HepG2 (cell line): ENCODE measurements around the gene GSTCD. TPM values are rescaled to one million over a fixed set of nuclear protein-coding genes. Genes with fewer than 3 reads are reported as not detected.

Source experiments
- ATAC-seq: fragments of 200-7000 bp; cut with Tn5 transposase; 3 replicates; pipeline ENCODE4 v1.9.1; 2020; ENCODE audit warnings: mild to moderate bottlenecking, moderate library complexity
- BruUV-seq: library from RNA; stranded (reverse); fragments of 400-500 nt; replicated peaks from 2 replicates; lab custom pipeline; 2021; lab: Mats Ljungman, UMichigan
- CTCF ChIA-PET: fragments of 300-600 bp; formaldehyde crosslinking; extraction: SDS; loops from one replicate; lab custom pipeline; 2021; ENCODE audit warnings: low total read pairs, inconsistent platforms, low intra/inter-chr PET ratio; lab: Yijun Ruan, JAX
- POLR2A ChIA-PET: fragments of 350-600 bp; sonication (Branson Sonifier 250); formaldehyde crosslinking; loops from one replicate; lab custom pipeline; 2020; ENCODE audit warnings: antibody characterized with exemption, inconsistent platforms; lab: Yijun Ruan, JAX
- DNase-seq: peaks from one replicate; pipeline ENCODE4 v3.0.0-alpha.2; 2015; ENCODE audit warnings: low spot score
- FAIRE-seq: peaks from 3 replicates; lab custom pipeline; 2011; peaks lifted over from hg19 to GRCh38; lab: Jason Lieb, UNC
- H2AFZ ChIP-seq: one replicate; pipeline ENCODE4 v1.6.1; 2011; ENCODE audit warnings: low read length, inconsistent platforms
- H3K27ac ChIP-seq: fragments of 300-600 bp; 3 replicates; pipeline ENCODE4 v1.8.0; 2011; ENCODE audit warnings: mixed run types, mild to moderate bottlenecking, mixed read lengths, low read length, inconsistent platforms; ENCODE audit not compliant: insufficient read depth; ENCODE audit errors: extremely low read length
- H3K27me3 ChIP-seq, 2 experiments: fragments of 200-600 bp in 1 of 2; 2 replicates in 1 of 2; 3 replicates in 1 of 2; pipeline versions ENCODE4 v1.6.0 to v1.8.0; 2011; ENCODE audit warnings: low read length in 2 of 2, mild to moderate bottlenecking in 2 of 2, moderate library complexity in 2 of 2, inconsistent platforms in 1 of 2; ENCODE audit not compliant: insufficient read depth in 2 of 2, control insufficient read depth in 1 of 2
- H3K36me3 ChIP-seq, 2 experiments: fragments of 200-600 bp in 1 of 2; replicated peaks in 1 of 2; 2 replicates in 1 of 2; 3 replicates in 1 of 2; pipeline versions ENCODE4 v1.5.1 to v1.8.0; 2011; ENCODE audit warnings: low read length in 2 of 2, inconsistent platforms in 1 of 2; ENCODE audit not compliant: insufficient read depth in 2 of 2, control insufficient read depth in 1 of 2
- H3K4me1 ChIP-seq: 2 replicates; pipeline ENCODE4 v1.5.1; 2012; ENCODE audit warnings: low read length, inconsistent platforms; ENCODE audit not compliant: insufficient read depth
- H3K4me2 ChIP-seq: 2 replicates; pipeline ENCODE4 v1.6.0; 2011; ENCODE audit warnings: low read depth, low read length, inconsistent platforms
- H3K4me3 ChIP-seq, 3 experiments: fragments of 200-600 bp in 1 of 3; sonication (generic), shearing (Covaris generic) in 1 of 3; replicated peaks in 1 of 3; 2 replicates each; pipeline ENCODE4 v1.5.1; 2011 to 2016; ENCODE audit warnings: low read length in 3 of 3, inconsistent platforms in 2 of 3, low read depth in 2 of 3, mild to moderate bottlenecking in 2 of 3, control low read depth in 1 of 3, mixed read lengths in 1 of 3; ENCODE audit not compliant: insufficient read depth in 1 of 3
- H3K79me2 ChIP-seq: one replicate; pipeline ENCODE4 v1.6.1; 2011; ENCODE audit warnings: low read length, inconsistent platforms; ENCODE audit not compliant: insufficient read depth
- H3K9ac ChIP-seq: 2 replicates; pipeline ENCODE4 v1.6.0; 2011; ENCODE audit warnings: mild to moderate bottlenecking, low read depth, low read length, inconsistent platforms; ENCODE audit not compliant: insufficient read depth
- H3K9me3 ChIP-seq: 2 replicates; pipeline ENCODE4 v1.5.1; 2012; ENCODE audit warnings: mild to moderate bottlenecking, low read length
- H4K20me1 ChIP-seq: 2 replicates; pipeline ENCODE4 v1.6.0; 2011; ENCODE audit warnings: inconsistent platforms, mild to moderate bottlenecking, low read length, moderate library complexity; ENCODE audit not compliant: insufficient read depth
- CHD4 ChIP-seq: fragments of 200-600 bp; sonication (generic); IDR thresholded peaks from 2 replicates; pipeline ENCODE4 v1.7.0; 2017; ENCODE audit warnings: mild to moderate bottlenecking, low read length, borderline replicate concordance
- GMEB2 ChIP-seq: IDR thresholded peaks from 2 replicates; pipeline ENCODE4 v1.6.1; 2016; ENCODE audit warnings: missing biosample characterization, missing genetic modification reagents, low read depth
- HNRNPK ChIP-seq: fragments of 200-400 bp; formaldehyde crosslinking; IDR thresholded peaks from 2 replicates; pipeline ENCODE4 v1.6.1; 2018; ENCODE audit warnings: low read length, low read depth, moderate library complexity, mild to moderate bottlenecking; ENCODE audit not compliant: poor library complexity, severe bottlenecking
- MBD4 ChIP-seq: IDR thresholded peaks from 2 replicates; pipeline ENCODE4 v1.6.1; 2012; ENCODE audit warnings: low read length, inconsistent platforms, borderline replicate concordance
- NAIF1 ChIP-seq: sonication (generic); formaldehyde crosslinking; IDR thresholded peaks from 2 replicates; pipeline ENCODE4 v1.5.0; 2020; ENCODE audit warnings: mild to moderate bottlenecking, missing genetic modification reagents, borderline replicate concordance
- POLR2A ChIP-seq, 2 experiments: IDR thresholded peaks; 2 replicates each; pipeline ENCODE4 v1.6.1; 2011; ENCODE audit warnings: low read depth in 2 of 2, low read length in 2 of 2, mild to moderate bottlenecking in 1 of 2, moderate library complexity in 1 of 2; ENCODE audit not compliant: insufficient read depth in 1 of 2
- TCF7L2 ChIP-seq: IDR thresholded peaks from 2 replicates; pipeline ENCODE4 v1.6.1; 2011; ENCODE audit warnings: mild to moderate bottlenecking, low read depth, low read length, moderate library complexity
- TOE1 ChIP-seq: sonication (generic); formaldehyde crosslinking; IDR thresholded peaks from 2 replicates; pipeline ENCODE4 v1.4.0; 2020; ENCODE audit warnings: mild to moderate bottlenecking, missing genetic modification reagents
- ZBTB21 ChIP-seq: sonication (generic); formaldehyde crosslinking; IDR thresholded peaks from 2 replicates; pipeline ENCODE4 v1.4.0; 2020; ENCODE audit warnings: missing genetic modification reagents
- ZBTB46 ChIP-seq: sonication (generic); formaldehyde crosslinking; IDR thresholded peaks from 2 replicates; pipeline ENCODE4 v1.4.0; 2020; ENCODE audit warnings: mild to moderate bottlenecking, missing genetic modification reagents, borderline replicate concordance
- ZFP36 ChIP-seq: fragments of 150-350 bp; IDR thresholded peaks from 2 replicates; pipeline ENCODE4 v1.6.1; 2018; ENCODE audit warnings: borderline replicate concordance, low read length, low read depth; ENCODE audit not compliant: partially characterized antibody
- ZKSCAN1 ChIP-seq: fragments of 150-350 bp; IDR thresholded peaks from 2 replicates; pipeline ENCODE4 v1.6.1; 2014; ENCODE audit warnings: low read length
- ZMAT5 ChIP-seq: sonication (generic); formaldehyde crosslinking; IDR thresholded peaks from 2 replicates; pipeline ENCODE4 v1.5.0; 2020; ENCODE audit warnings: mild to moderate bottlenecking, low read depth, missing genetic modification reagents, borderline replicate concordance
- ZNF264 ChIP-seq: sonication (generic); formaldehyde crosslinking; IDR thresholded peaks from 2 replicates; pipeline ENCODE4 v1.4.0; 2020; ENCODE audit warnings: missing genetic modification reagents
- ZNF317 ChIP-seq: sonication (generic); formaldehyde crosslinking; IDR thresholded peaks from 2 replicates; pipeline ENCODE4 v1.5.0; 2020; ENCODE audit warnings: mild to moderate bottlenecking, missing genetic modification reagents
- ZNF335 ChIP-seq: sonication (generic); formaldehyde crosslinking; IDR thresholded peaks from 2 replicates; pipeline ENCODE4 v1.4.0; 2020; ENCODE audit warnings: missing genetic modification reagents
- ZNF496 ChIP-seq: sonication (generic); formaldehyde crosslinking; IDR thresholded peaks from 2 replicates; pipeline ENCODE4 v1.8.1; 2023; ENCODE audit warnings: mild to moderate bottlenecking, moderate library complexity, missing genetic modification reagents; ENCODE audit not compliant: insufficient replicate concordance
- ZNF530 ChIP-seq: sonication (generic); formaldehyde crosslinking; IDR thresholded peaks from 2 replicates; pipeline ENCODE4 v1.5.0; 2020; ENCODE audit warnings: low read depth, mild to moderate bottlenecking, missing genetic modification reagents
- ZNF552 ChIP-seq: sonication (generic); formaldehyde crosslinking; IDR thresholded peaks from 2 replicates; pipeline ENCODE4 v1.9.0; 2022; ENCODE audit warnings: missing genetic modification reagents, mild to moderate bottlenecking, borderline replicate concordance
- ZNF781 ChIP-seq: sonication (generic); formaldehyde crosslinking; IDR thresholded peaks from 2 replicates; pipeline ENCODE4 v1.5.1; 2020; ENCODE audit warnings: borderline replicate concordance, mild to moderate bottlenecking, missing genetic modification reagents; ENCODE audit errors: not compliant biosample characterization
- ZNF883 ChIP-seq: sonication (generic); formaldehyde crosslinking; IDR thresholded peaks from 2 replicates; pipeline ENCODE4 v1.5.1; 2020; ENCODE audit warnings: mild to moderate bottlenecking, missing genetic modification reagents; ENCODE audit errors: not compliant biosample characterization
- ZSCAN25 ChIP-seq: sonication (generic); formaldehyde crosslinking; IDR thresholded peaks from 2 replicates; pipeline ENCODE4 v1.8.0; 2022; ENCODE audit warnings: mild to moderate bottlenecking, missing genetic modification reagents
- in situ Hi-C: cut with HindIII; loops from 2 replicates; pipeline ENCODE4 v1.10.0; 2017; ENCODE audit warnings: low pct_unique_long_range_greater_than_20kb; ENCODE audit not compliant: extremely low pct_ligation_motif_present
- intact Hi-C: fragments of 100-400 bp; cut with micrococcal nuclease; formaldehyde crosslinking; loops from one replicate; pipeline ENCODE4 v1.10.0; 2022; ENCODE audit not compliant: unreplicated experiment
- polyA plus RNA-seq, 8 experiments: library from polyadenylated mRNA; depleted of rRNA in 3 of 8; stranded (reverse) in 7 of 8; unstranded in 1 of 8; fragments of >200 nt; fragmentation: Illumina TruSeq in 4 of 8; extraction: Trizol in 4 of 8; gene quantifications; 2 replicates each; pipeline versions ENCODE4 v1.2.1 to v1.2.3, GENCODE V29; 2011 to 2016; ENCODE audit warnings: low read depth in 4 of 8, missing spikeins in 1 of 8, mixed read lengths in 1 of 8; ENCODE audit not compliant: insufficient read depth in 1 of 8
- total RNA-seq, 5 experiments: library from RNA; depleted of rRNA; stranded (reverse); fragments of >200 nt; fragmentation: Illumina TruSeq; extraction: Trizol; gene quantifications; 2 replicates each; pipeline ENCODE4 v1.2.3, GENCODE V29; 2016; ENCODE audit warnings: low read depth in 1 of 5

GSTCD gene
- total and polyA plus RNA-seq, 2 of the 13 experiments (the other 11 are each of a cell fraction or from before 2014, with no cell fraction given) = 7.9 to 30.8 TPM

- TF ChIP-seq GMEB2 = no peak
- no peak for TF ChIP-seq ZSCAN25 (CRISPR knock-in tag)
Observed at GRCh38 chr4:105784761-105785160, 76.2 kb downstream of the GSTCD start (continued).

- no peak for ATAC-seq
- H3K4me1 ChIP-seq = peaks cover 6% of the 10 kb centered on the region; the same call in 1 of the 2 replicates
- no peaks in the 10 kb centered on the region for H3K79me2 ChIP-seq
- POLR2A ChIA-PET = no interaction called here
- no peak for DNase-seq
- H3K9ac ChIP-seq = no peak overlapping the region
- no TSS peak for BruUV-seq
- no peaks in the 10 kb centered on the region for H3K9me3 ChIP-seq
- H3K27ac ChIP-seq = no peak overlapping the region
- CTCF ChIA-PET = no interaction called here
- H3K27me3 ChIP-seq = no peaks in the 10 kb centered on the region
- H3K4me2 ChIP-seq = no peak overlapping the region
- TF ChIP-seq POLR2A (IDR thresholded peaks at IDR 0.05; ENCODE audit: insufficient read depth in 1 of 2, low read depth in 2 of 2, low read length in 2 of 2) (no peak), MBD4 (no peak), ZNF552 (CRISPR knock-in tag) (no peak), ZBTB21 (CRISPR knock-in tag) (no peak), ZKSCAN1 (no peak), TOE1 (CRISPR knock-in tag) (no peak), ZNF335 (CRISPR knock-in tag) (no peak), ZMAT5 (CRISPR knock-in tag) (no peak), ZNF781 (CRISPR knock-in tag) (no peak), CHD4 (no peak), ZNF496 (CRISPR knock-in tag) (no peak), NAIF1 (CRISPR knock-in tag) (no peak), TCF7L2 (no peak), ZNF264 (CRISPR knock-in tag) (no peak), ZNF317 (CRISPR knock-in tag) (no peak), ZBTB46 (no peak), ZNF883 (CRISPR knock-in tag) (no peak), HNRNPK (no peak), ZNF530 (CRISPR knock-in tag) (no peak), ZFP36 (no peak)
- no peak overlapping the region for H2AFZ ChIP-seq
- no peak for FAIRE-seq
- no peaks in the 10 kb centered on the region for H4K20me1 ChIP-seq
- in situ Hi-C loops (no loop called here), intact Hi-C loops (no loop called here)
- H3K4me3 ChIP-seq = no peak overlapping the region
- H3K36me3 ChIP-seq = no peaks in the 10 kb centered on the region; a peak in 1 of 5 replicates
Observed at GRCh38 chr4:105785792-105786191, 77.2 kb downstream of the GSTCD start.
